HEK293T (cell line): Measurements from ENCODE around the gene NKAIN2.

Source experiments
- ELF4 ChIP-seq: fragments of 450-650 bp; IDR thresholded peaks from 2 replicates; pipeline ENCODE4 v1.6.1; 2017; ENCODE audit warnings: antibody characterized with exemption
- FOXA1 ChIP-seq: fragments of 450-650 bp; IDR thresholded peaks from 2 replicates; pipeline ENCODE4 v1.6.1; 2016; ENCODE audit warnings: mild to moderate bottlenecking
- LEF1 ChIP-seq: fragments of 450-650 bp; IDR thresholded peaks from 2 replicates; pipeline ENCODE4 v1.6.1; 2017; ENCODE audit warnings: mild to moderate bottlenecking, borderline replicate concordance
- NFRKB ChIP-seq: fragments of 450-650 bp; IDR thresholded peaks from 2 replicates; pipeline ENCODE4 v1.6.1; 2016; ENCODE audit warnings: mild to moderate bottlenecking, moderate library complexity
- SP1 ChIP-seq: fragments of 450-650 bp; IDR thresholded peaks from 2 replicates; pipeline ENCODE4 v1.6.1; 2017

DNA sequence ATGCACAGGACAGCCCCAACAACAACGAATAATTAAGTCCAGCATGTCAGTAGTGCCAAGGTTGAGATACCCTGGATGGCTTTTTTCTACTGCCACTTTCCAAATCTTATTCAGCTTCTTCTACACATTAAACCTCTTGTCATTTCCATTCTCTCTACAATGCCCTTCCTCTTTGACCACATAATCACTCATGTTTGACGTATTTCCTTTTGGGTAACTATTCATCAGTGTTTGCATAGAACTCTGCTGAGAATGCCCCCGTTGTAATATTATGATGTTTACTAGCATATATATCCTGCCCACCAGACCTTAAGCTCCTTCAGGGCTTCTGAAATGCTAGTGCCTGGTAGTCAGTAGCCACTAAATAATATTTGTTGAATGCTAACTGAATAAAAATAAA lies 643.3 kb downstream of the NKAIN2 start:
- TF ChIP-seq LEF1 (no peak), ELF4 (no peak), FOXA1 (no peak), SP1 (no peak), NFRKB (no peak)
